Measurements from ENCODE around the gene PIF1.
"Not testable (repeated sequence)": the region's sequence is repeated elsewhere in the genome, so short reads cannot be mapped to it uniquely, and the experiment has no call there.

PIF1 gene

GRCh38 chr15:64847876-64848716 lies 22.6 kb upstream of the PIF1 start:
- DNase-seq (ENCODE audit: low read depth in 2 of 2), result no peak

GRCh38 chr15:64847448-64847847 lies 22.0 kb upstream of the PIF1 start:
- DNase-seq (ENCODE audit: low read depth in 2 of 2), result no peak

GRCh38 chr15:64847016-64847415 lies 21.6 kb upstream of the PIF1 start:
- DNase-seq (ENCODE audit: low read depth in 2 of 2), result no peak

GRCh38 chr15:64845831-64846595 lies 20.6 kb upstream of the PIF1 start:
- no peak for DNase-seq (ENCODE audit: low read depth in 2 of 2)

GRCh38 chr15:64845183-64845611 lies 19.8 kb upstream of the PIF1 start:
- DNase-seq (ENCODE audit: low read depth in 2 of 2), result no peak

- no peak for DNase-seq (ENCODE audit: low read depth in 2 of 2)
These were observed 19.2 kb upstream of the PIF1 start for GRCh38 chr15:64844576-64845145.

- DNase-seq (ENCODE audit: low read depth in 2 of 2), result no peak
These were observed 18.5 kb upstream of the PIF1 start for GRCh38 chr15:64843991-64844390.

- no peak for DNase-seq (ENCODE audit: low read depth in 2 of 2)
These were observed 17.6 kb upstream of the PIF1 start for GRCh38 chr15:64842986-64843561.

- DNase-seq (ENCODE audit: low read depth in 2 of 2), result no peak
These were observed 16.9 kb upstream of the PIF1 start for GRCh38 chr15:64842096-64842939.

- DNase-seq (ENCODE audit: low read depth in 2 of 2), result peak; percentile 70 to 80
These were observed 16.1 kb upstream of the PIF1 start, which contains the start of gene PLEKHO2 for GRCh38 chr15:64841344-64842095. TSS of gene PLEKHO2 (plus strand) at chr15:64841915. CDS start at chr15:64842017, 102 bp downstream.

GRCh38 chr15:64841060-64841343 lies 15.6 kb upstream of the PIF1 start:
- no peak for DNase-seq (ENCODE audit: low read depth in 2 of 2)

GRCh38 chr15:64837502-64837901 lies 12.1 kb upstream of the PIF1 start:
- DNase-seq (ENCODE audit: low read depth in 2 of 2), result no peak

- no peak for DNase-seq (ENCODE audit: low read depth in 2 of 2)
These were observed 10.6 kb upstream of the PIF1 start for GRCh38 chr15:64836023-64836536.

GRCh38 chr15:64833690-64834089 lies 8.2 kb upstream of the PIF1 start:
- DNase-seq (ENCODE audit: low read depth in 2 of 2), result no peak

GRCh38 chr15:64828985-64829384 lies 3.5 kb upstream of the PIF1 start:
- no peak for DNase-seq (ENCODE audit: low read depth in 2 of 2)

GRCh38 chr15:64824929-64825430 lies 467 bp downstream of the PIF1 start:
- DNase-seq (ENCODE audit: low read depth in 2 of 2), result no peak

GRCh38 chr15:64816452-64816851 lies 9.0 kb downstream of the PIF1 start:
- no peak for DNase-seq (ENCODE audit: low read depth in 2 of 2)

GRCh38 chr15:64814965-64815364 lies 10.5 kb downstream of the PIF1 start:
- DNase-seq (ENCODE audit: low read depth in 2 of 2), result not testable (repeated sequence)

- DNase-seq (ENCODE audit: low read depth in 2 of 2), result not testable (repeated sequence)
These were observed 11.2 kb downstream of the PIF1 start for GRCh38 chr15:64814283-64814682.

GRCh38 chr15:64813075-64813474 lies 12.4 kb downstream of the PIF1 start:
- DNase-seq (ENCODE audit: low read depth in 2 of 2), result no peak

Measured in stimulated activated CD4-positive, alpha-beta T cell treated with anti-CD3 and anti-CD28 coated beads, Interleukin-1b, Interleukin-23, amount 100 ng/mL, for 4 hours (primary cell).